K562 (cell line): Measurements from ENCODE around the gene ITGAL. TPM values are rescaled to one million over a fixed set of nuclear protein-coding genes. Genes with fewer than 3 reads are reported as not detected.

Experiments
- E2F6 ChIP-seq, 2 experiments: IDR thresholded peaks; 2 replicates each; pipeline ENCODE4 v1.6.1; 2011; ENCODE audit warnings: borderline replicate concordance in 1 of 2, control low read depth in 1 of 2, low read depth in 1 of 2, low read length in 1 of 2, mild to moderate bottlenecking in 1 of 2, mixed read lengths in 1 of 2, moderate library complexity in 1 of 2; ENCODE audit not compliant: insufficient read depth in 1 of 2, insufficient read length in 1 of 2, poor library complexity in 1 of 2, severe bottlenecking in 1 of 2; ENCODE audit errors: extremely low read depth in 1 of 2
- NFE2L1 ChIP-seq: fragments of 450-650 bp; IDR thresholded peaks from 2 replicates; pipeline ENCODE4 v1.6.1; 2016; ENCODE audit warnings: missing genetic modification characterization, low read depth, mild to moderate bottlenecking, missing compliant biosample characterization, moderate library complexity, borderline replicate concordance
- NR1H2 ChIP-seq: sonication (generic); formaldehyde crosslinking; IDR thresholded peaks from 2 replicates; pipeline ENCODE4 v1.4.0; 2020; ENCODE audit warnings: mild to moderate bottlenecking, missing genetic modification reagents
- NR4A1 ChIP-seq, 2 experiments: fragments of 250-450 bp in 1 of 2; fragments of 450-650 bp in 1 of 2; sonication (Bioruptor Pico) in 1 of 2; IDR thresholded peaks; 2 replicates each; pipeline versions ENCODE4 v1.4.0 to v1.6.1; 2016 to 2020; ENCODE audit warnings: mild to moderate bottlenecking in 2 of 2, missing compliant biosample characterization in 1 of 2, missing genetic modification characterization in 1 of 2, moderate library complexity in 1 of 2
- SREBF2 ChIP-seq: sonication (generic); formaldehyde crosslinking; IDR thresholded peaks from 2 replicates; pipeline ENCODE4 v1.4.0; 2020; ENCODE audit warnings: mild to moderate bottlenecking, missing genetic modification reagents
- SRSF1 ChIP-seq: fragments of 200-400 bp; formaldehyde crosslinking; IDR thresholded peaks from 2 replicates; pipeline ENCODE4 v1.6.1; 2017; ENCODE audit warnings: mild to moderate bottlenecking, low read depth, low read length, moderate library complexity
- TFE3 ChIP-seq: fragments of 450-650 bp; formaldehyde crosslinking; IDR thresholded peaks from 2 replicates; pipeline ENCODE4 v1.4.0; 2020; ENCODE audit warnings: mild to moderate bottlenecking, mixed read lengths
- THRAP3 ChIP-seq: fragments of 450-650 bp; IDR thresholded peaks from 2 replicates; pipeline ENCODE4 v1.6.1; 2016; ENCODE audit warnings: mild to moderate bottlenecking, inconsistent platforms, borderline replicate concordance
- ZBTB5 ChIP-seq: fragments of 450-650 bp; IDR thresholded peaks from 2 replicates; pipeline ENCODE4 v1.6.1; 2017; ENCODE audit warnings: antibody characterized with exemption
- ZNF121 ChIP-seq: sonication (generic); formaldehyde crosslinking; conservative IDR thresholded peaks from 2 replicates; pipeline ENCODE4 v1.8.0; 2022; ENCODE audit warnings: missing genetic modification reagents
- ZNF165 ChIP-seq: fragments of 250-450 bp; sonication (Bioruptor Pico); IDR thresholded peaks from 2 replicates; pipeline ENCODE4 v1.4.0; 2020; ENCODE audit warnings: borderline replicate concordance
- ZNF224 ChIP-seq: sonication (generic); formaldehyde crosslinking; IDR thresholded peaks from 2 replicates; pipeline ENCODE4 v1.8.0; 2022; ENCODE audit warnings: mild to moderate bottlenecking, missing genetic modification reagents
- ZNF282 ChIP-seq: sonication (generic); formaldehyde crosslinking; IDR thresholded peaks from 2 replicates; pipeline ENCODE4 v1.8.1; 2023; ENCODE audit warnings: missing genetic modification reagents
- ZNF324 ChIP-seq: fragments of 250-450 bp; sonication (Bioruptor Pico); IDR thresholded peaks from 2 replicates; pipeline ENCODE4 v1.4.0; 2020; ENCODE audit warnings: mild to moderate bottlenecking
- polyA plus RNA-seq, 8 experiments: library from polyadenylated mRNA; depleted of rRNA in 4 of 8; stranded (reverse) in 5 of 8; unstranded in 3 of 8; fragments of >200 nt; fragmentation: Nextera tagmentation in 2 of 8; fragmentation: Illumina TruSeq in 1 of 8; extraction: Ambion mirVana in 2 of 8; extraction: Trizol in 1 of 8; gene quantifications; 2 replicates each; pipeline versions ENCODE4 v1.2.1 to v1.2.3, GENCODE V29; 2011 to 2014; ENCODE audit warnings: inconsistent platforms in 1 of 8, missing spikeins in 1 of 8
- total RNA-seq, 7 experiments: library from RNA; depleted of rRNA in 6 of 7; stranded (reverse); fragments of >200 nt in 6 of 7; fragmentation: Illumina TruSeq in 2 of 7; extraction: Trizol in 2 of 7; gene quantifications; 2 replicates each; pipeline versions ENCODE4 v1.2.1 to v1.2.3, GENCODE V29; 2011 to 2021; ENCODE audit warnings: low replicate concordance in 1 of 7
- TF ChIP-seq, protein P1 (sequence below), 2 experiments: fragments of 450-650 bp in 1 of 2; sonication (generic) in 1 of 2; formaldehyde crosslinking in 1 of 2; IDR thresholded peaks in 1 of 2; conservative IDR thresholded peaks in 1 of 2; 2 replicates each; pipeline versions ENCODE4 v1.6.1 to v1.8.1; 2016 to 2023; ENCODE audit warnings: mild to moderate bottlenecking in 2 of 2, moderate library complexity in 2 of 2, inconsistent platforms in 1 of 2, missing genetic modification reagents in 1 of 2
- TF ChIP-seq, protein P2 (sequence below): sonication (generic); formaldehyde crosslinking; IDR thresholded peaks from 2 replicates; pipeline ENCODE4 v1.9.0; 2022; ENCODE audit warnings: mild to moderate bottlenecking, missing genetic modification reagents

ITGAL gene
- total and polyA plus RNA-seq, 9 of the 15 experiments (the other 6 are each of a cell fraction or from before 2014, with no cell fraction given), result 0.01 to 0.53 TPM; not detected in 7

DNA sequence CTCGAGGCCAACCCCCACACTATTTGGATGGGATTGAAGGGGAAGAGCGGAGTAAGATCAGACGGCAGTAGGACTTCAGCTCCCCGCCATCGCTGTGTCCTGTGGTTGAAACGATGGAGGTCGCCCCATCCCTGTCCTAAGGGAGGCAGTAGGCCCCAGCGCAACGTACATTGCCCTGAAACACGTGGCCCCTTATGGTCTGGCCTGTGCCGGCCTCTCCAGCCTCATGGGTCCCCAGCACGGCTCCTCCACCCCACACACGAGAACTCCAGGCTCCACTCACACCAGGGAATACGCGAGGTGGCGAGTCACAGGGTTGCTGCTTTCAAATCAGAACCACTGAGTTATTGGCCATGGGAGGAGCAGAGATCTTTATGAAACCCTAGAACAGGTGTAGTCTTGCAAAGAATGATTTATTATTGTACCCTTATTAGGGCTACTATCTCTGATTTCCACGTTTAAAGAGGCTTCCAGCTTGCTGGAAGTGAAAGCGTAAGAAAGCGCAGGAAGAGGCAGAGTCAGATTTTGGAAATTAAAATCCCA lies 42.0 kb upstream of the ITGAL start (continued):
- TF ChIP-seq TFE3 (no peak), NR4A1 (CRISPR knock-in tag; IDR thresholded peaks at IDR 0.05) (no peak), NR4A1 (tag; IDR thresholded peaks at IDR 0.05) (peak; percentile 74; the same call in 1 of the 2 replicates), SREBF2 (CRISPR knock-in tag) (no peak), E2F6 (IDR thresholded peaks at IDR 0.05; ENCODE audit: borderline replicate concordance in 1 of 2, extremely low read depth in 1 of 2, insufficient read depth in 1 of 2, insufficient read length in 1 of 2, low read depth in 1 of 2, low read length in 1 of 2, poor library complexity in 1 of 2, severe bottlenecking in 1 of 2) (peak; percentile 78 to 91), SRSF1 (no peak), NFE2L1 (no peak), ZBTB5 (no peak), ZNF282 (no peak), THRAP3 (no peak), ZNF324 (CRISPR knock-in tag) (0 out of 2 replicates have a peak, but pooled peaks have one; percentile 7), ZNF224 (CRISPR knock-in tag) (no peak), ZNF121 (CRISPR knock-in tag) (no peak), ZNF165 (CRISPR knock-in tag) (no peak), NR1H2 (CRISPR knock-in tag) (peak; percentile 40; the same call in 1 of the 2 replicates)
- TF ChIP-seq, protein P1, sequence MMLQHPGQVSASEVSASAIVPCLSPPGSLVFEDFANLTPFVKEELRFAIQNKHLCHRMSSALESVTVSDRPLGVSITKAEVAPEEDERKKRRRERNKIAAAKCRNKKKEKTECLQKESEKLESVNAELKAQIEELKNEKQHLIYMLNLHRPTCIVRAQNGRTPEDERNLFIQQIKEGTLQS (IDR thresholded peaks at IDR 0.05), result no peak
- TF ChIP-seq, protein P1 (CRISPR knock-in tag; conservative IDR thresholded peaks at IDR 0.05), result no peak; the same call in 1 of the 2 replicates
- TF ChIP-seq, protein P2, sequence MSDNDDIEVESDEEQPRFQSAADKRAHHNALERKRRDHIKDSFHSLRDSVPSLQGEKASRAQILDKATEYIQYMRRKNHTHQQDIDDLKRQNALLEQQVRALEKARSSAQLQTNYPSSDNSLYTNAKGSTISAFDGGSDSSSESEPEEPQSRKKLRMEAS (CRISPR knock-in tag), result peak; percentile 92
